ENCODE data around the gene ZNF213. TPM values are rescaled to one million over a fixed set of nuclear protein-coding genes. Genes with fewer than 3 reads are reported as not detected.

Gene ZNF213, protein sequence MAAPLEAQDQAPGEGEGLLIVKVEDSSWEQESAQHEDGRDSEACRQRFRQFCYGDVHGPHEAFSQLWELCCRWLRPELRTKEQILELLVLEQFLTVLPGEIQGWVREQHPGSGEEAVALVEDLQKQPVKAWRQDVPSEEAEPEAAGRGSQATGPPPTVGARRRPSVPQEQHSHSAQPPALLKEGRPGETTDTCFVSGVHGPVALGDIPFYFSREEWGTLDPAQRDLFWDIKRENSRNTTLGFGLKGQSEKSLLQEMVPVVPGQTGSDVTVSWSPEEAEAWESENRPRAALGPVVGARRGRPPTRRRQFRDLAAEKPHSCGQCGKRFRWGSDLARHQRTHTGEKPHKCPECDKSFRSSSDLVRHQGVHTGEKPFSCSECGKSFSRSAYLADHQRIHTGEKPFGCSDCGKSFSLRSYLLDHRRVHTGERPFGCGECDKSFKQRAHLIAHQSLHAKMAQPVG
- 7.2 and 12.7 TPM in 2 replicates for total RNA-seq

DNA sequence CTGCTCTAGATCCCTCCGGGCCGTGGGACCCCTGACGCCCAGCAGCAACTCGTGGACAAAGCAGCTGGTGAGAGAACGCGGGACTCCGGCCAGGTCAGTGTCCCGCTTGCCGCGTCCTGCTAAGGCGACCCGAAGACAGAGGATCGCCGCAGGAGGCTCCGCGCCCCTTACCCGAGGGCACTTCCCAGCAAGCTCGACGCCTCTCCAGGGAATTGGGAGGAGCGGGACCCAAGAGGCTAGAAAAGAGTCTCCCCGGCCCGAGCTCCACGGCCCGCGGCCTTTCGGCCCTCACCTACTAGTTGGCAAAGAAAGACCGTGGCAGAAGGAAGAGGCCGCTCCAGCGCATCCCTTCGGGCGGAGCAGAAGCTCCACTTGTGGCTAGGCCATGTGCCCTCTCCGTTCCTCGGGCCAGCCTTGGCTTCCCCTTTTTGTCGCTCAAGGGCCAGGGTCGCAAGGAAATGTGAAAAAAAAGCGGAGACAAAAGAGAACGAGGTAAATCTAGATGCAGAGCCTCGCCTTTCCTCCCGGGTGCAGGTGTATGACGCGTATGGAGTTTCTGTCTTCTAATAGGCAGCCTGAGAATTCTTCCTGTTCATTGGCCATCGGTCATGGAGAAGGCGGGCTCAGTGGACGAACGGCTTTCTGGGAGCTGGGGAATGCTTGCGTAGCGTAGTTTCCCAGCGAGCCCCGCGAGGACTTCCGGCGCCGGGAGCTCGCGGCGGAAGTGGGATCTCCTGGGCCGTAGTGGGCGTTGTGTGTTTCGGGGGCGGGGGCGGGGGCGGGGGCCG is at the start of gene ZNF213:
ZNF213 (plus strand) TSS at position 692 of the 788 bp plus-strand sequence. CDS start 2,252 bp downstream, outside the sequence.

DNA sequence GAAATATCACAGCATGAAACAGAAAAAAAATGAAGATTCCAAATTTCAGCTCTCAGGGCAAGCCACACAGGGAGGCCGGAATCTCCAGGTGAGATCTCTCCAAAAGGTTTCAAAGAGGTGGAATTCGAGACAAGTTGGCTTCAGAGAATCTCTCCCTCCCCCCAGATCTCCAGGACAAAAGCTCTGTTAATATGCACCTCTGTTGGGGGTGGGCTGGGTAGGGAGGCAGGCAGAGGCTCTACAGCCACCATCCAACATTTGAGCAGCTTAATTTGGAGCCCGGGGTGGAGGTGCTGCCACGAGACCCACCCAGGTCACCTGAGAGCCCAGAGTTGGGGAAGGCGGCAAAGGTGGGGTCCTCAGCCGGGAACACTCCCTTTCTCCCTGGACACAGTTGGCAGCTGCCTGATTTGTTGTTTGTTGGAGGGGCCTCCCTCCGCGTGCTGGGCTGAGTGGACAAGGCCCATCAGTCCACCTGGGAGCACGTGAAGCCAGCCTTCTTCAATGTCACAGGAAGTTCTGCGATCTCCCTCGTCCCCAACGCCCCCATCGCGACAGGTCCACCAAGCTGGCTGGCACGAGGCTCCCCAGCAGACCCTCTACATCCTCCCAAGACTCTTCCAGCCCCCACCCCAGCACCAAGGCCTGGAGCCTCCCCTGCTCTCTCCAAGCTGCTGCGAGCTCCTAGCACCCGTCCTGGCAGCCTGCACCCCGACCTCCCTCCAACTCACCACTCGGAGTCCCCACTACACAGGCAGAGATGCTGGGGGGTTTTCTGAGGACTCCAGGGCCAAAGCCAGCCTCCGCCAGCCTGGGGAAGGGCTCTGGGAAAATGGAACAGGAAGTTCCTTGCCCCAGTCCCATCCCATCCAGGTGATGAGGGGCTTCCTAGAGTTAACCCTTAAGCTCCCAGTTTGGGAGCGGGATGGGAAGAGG is 36.1 kb upstream of the ZNF213 start, which contains the start of gene ZSCAN10:
ZSCAN10 (minus strand) TSS at position 836 of the 936 bp plus-strand sequence. CDS start 6,357 bp downstream, outside the sequence.

DNA sequence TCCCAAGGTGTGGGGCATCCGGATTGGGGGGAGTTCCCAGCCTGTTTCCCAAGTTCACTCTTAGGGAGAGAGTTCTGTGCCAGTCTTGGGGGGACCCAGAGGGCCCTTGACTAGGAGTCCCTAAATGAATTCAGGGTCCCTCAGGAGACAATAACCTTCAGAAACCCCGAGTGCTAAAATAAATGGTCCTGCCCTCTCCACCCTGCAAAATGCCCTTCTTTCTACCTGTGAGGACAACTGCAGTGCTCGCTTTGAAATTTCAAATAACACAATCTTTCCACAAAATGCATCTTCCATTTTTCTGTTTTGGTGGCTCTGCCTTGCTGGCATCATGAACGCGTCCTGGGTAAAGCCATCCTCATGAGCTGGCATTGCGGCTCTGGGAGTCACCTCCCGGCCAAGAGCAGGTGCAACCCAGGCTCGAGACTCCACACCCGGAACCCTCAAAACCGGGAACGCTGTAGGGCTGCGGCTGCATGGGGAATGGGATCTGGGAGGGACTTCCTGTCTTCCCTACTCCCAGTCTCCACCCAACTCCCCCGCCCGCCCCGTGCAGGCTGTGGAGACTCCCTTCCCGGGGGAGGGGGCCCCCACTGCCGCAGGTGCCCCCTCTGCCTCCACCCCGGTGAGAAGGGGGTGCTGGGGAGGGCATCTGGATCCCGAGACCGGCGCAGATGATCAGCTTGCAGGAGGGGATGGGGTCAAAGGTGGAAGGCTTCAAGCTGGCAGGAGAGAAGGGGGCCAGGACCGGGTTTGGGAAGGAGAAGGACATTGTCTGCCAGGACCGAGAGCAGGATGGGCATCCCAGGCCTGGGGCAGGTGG is 22.6 kb upstream of the ZNF213 start, which contains the start of gene ZNF205:
ZNF205 (plus strand) TSS at position 529 of the 823 bp plus-strand sequence. CDS start 845 bp downstream, outside the sequence.

DNA sequence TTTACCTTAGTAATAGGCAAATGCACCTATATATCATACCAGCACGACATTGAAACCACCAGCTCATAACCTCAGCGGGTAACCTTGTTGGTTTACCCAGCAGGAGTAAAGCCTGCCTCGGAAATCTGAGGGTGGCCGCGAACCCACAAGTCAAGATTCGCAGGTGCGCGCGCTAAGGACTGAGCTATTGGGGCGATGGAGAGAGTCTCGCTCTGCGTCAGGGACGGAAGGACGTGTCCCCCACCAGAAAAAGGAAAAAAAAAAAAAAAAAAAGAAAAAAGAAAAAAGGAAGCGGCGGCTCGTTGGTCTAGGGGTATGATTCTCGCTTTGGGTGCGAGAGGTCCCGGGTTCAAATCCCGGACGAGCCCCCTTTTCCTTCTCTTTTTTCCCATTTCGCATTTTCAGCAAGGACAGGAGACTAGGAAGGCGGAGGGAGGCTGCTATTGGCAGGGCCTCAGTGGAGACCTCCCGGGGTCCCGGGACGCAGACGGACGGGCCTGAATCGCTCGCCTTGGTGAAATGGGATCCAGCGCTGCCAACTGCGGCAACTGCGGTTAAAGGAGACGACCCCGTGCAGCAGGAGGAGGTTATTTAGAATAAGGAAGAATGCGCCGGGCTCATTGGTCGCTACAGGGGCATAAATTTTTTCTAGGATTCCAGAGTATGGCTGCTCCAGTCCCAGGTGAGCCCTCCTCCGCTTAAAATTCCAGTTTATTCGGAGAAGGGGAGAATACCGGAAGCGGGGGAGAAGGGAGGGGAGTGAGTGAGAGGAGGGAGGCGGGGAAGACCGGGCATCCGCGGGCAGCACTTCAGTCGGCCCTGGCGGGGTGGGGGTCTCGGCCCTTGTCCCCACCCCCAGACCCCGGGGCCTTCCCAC is 53.2 kb downstream of the ZNF213 start, which contains the start of gene OR1F1:
OR1F1 (plus strand) TSS at position 407 of the 877 bp plus-strand sequence.

Other genes with a start within 250 kb of the ZNF213 start
- 34.7 and 50.4 TPM in 2 replicates for gene FLYWCH1, start 223.1 kb upstream of the ZNF213 start, total RNA-seq
- gene KREMEN2, start 170.8 kb upstream of the ZNF213 start, total RNA-seq, result 1.2 TPM in 1 of 2 replicates, not detected in the other
- gene PAQR4, start 165.7 kb upstream of the ZNF213 start, total RNA-seq, result 6.7 and 13.7 TPM in 2 replicates
- gene PKMYT1, start 154.6 kb upstream of the ZNF213 start, total RNA-seq, result 12.6 and 30.1 TPM in 2 replicates
- 0.39 TPM in 1 of 2 replicates, not detected in the other for gene CLDN9, start 122.1 kb upstream of the ZNF213 start, total RNA-seq
- 2.6 and 23.9 TPM in 2 replicates for gene CLDN6, start 116.8 kb upstream of the ZNF213 start, total RNA-seq
- gene TNFRSF12A, start 114.7 kb upstream of the ZNF213 start, total RNA-seq, result 24.8 and 323 TPM in 2 replicates
- 56.6 and 61.4 TPM in 2 replicates for gene HCFC1R1, start 111.1 kb upstream of the ZNF213 start, total RNA-seq
- 18.5 and 33.4 TPM in 2 replicates for gene THOC6, start 111.0 kb upstream of the ZNF213 start, total RNA-seq
- gene BICDL2, start 98.1 kb upstream of the ZNF213 start, total RNA-seq, result 1.9 TPM in 1 of 2 replicates, not detected in the other
- 0.13 TPM in 1 of 2 replicates, not detected in the other for gene MMP25, start 88.5 kb upstream of the ZNF213 start, total RNA-seq
- gene IL32, start 69.4 kb upstream of the ZNF213 start, total RNA-seq, result 5.3 and 123 TPM in 2 replicates
- gene ZSCAN10, start 35.7 kb upstream of the ZNF213 start, total RNA-seq, result not detected in 2 replicates
- 9.6 and 18.7 TPM in 2 replicates for gene ZNF205, start 22.4 kb upstream of the ZNF213 start, total RNA-seq
- gene OR1F1, start 53.2 kb downstream of the ZNF213 start, total RNA-seq, result not detected in 2 replicates
- 4.4 and 12.1 TPM in 2 replicates for gene ZNF200, start 100.1 kb downstream of the ZNF213 start, total RNA-seq
- gene MEFV, start 121.6 kb downstream of the ZNF213 start, total RNA-seq, result not detected in 2 replicates
- 34.6 and 49.3 TPM in 2 replicates for gene ZNF263, start 148.5 kb downstream of the ZNF213 start, total RNA-seq
- gene TIGD7, start 170.4 kb downstream of the ZNF213 start, total RNA-seq, result 2.5 and 8.1 TPM in 2 replicates
- 8.1 and 26.1 TPM in 2 replicates for gene ZNF75A, start 170.5 kb downstream of the ZNF213 start, total RNA-seq
- gene OR2C1, start 220.9 kb downstream of the ZNF213 start, total RNA-seq, result not detected in 2 replicates